ENCODE measurements around the gene ARHGEF7. TPM values are rescaled to one million over a fixed set of nuclear protein-coding genes. Genes with fewer than 3 reads are reported as not detected.

The ARHGEF7 gene
- total RNA-seq, 2 donors from 2014 or later = 57.9 to 97.3 TPM

DNA sequence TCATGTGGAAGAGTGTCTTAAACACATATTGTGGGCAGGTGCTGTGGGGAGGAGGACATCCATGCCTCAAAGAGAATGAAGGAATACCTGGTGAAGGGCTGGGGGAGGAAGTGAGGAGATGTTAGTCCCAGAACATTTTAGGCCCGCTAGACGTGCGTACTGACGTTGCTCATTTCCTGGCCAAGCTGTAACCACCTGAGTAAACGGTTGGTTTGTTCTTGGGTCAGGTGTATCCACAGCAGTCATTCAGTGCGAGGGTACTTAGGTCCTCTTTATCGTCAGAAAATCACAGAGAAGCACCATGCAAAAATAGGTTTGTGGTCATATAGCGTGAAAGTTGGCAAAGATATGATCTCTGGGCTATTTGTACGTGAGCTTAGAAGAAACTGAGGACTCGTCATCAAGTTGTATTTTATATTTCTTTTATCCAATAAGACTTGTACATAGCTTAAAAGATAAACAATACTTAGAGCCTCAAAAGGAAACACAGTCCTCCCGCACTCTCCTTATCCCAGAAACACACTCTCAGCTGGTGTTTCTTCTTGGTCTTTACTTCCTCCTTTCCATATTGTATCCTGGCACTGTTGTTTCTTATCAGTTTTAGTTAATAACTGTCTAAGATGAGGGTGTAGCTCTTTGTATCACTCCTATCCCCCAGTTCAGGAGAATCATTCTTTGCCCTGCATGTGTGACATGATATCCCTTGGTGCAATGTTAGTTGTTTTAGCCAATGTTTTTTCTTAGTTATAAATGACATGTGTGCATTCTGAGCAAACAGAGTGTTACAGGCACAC is 52.0 kb downstream of the ARHGEF7 start:
- H3K4me3 ChIP-seq = no peak overlapping the region
- no peak for DNase-seq (ENCODE audit: low spot score)
- H3K9me3 ChIP-seq = no peaks in the 10 kb centered on the region
- H3K27me3 ChIP-seq (replicated peaks; ENCODE audit: insufficient read depth) = no peaks in the 10 kb centered on the region
- H3K27ac ChIP-seq = no peak overlapping the region
- H3K36me3 ChIP-seq = no peaks in the 10 kb centered on the region
- TF ChIP-seq POLR2AphosphoS5 (IDR thresholded peaks at IDR 0.05) = no peak
- TF ChIP-seq, protein P1, sequence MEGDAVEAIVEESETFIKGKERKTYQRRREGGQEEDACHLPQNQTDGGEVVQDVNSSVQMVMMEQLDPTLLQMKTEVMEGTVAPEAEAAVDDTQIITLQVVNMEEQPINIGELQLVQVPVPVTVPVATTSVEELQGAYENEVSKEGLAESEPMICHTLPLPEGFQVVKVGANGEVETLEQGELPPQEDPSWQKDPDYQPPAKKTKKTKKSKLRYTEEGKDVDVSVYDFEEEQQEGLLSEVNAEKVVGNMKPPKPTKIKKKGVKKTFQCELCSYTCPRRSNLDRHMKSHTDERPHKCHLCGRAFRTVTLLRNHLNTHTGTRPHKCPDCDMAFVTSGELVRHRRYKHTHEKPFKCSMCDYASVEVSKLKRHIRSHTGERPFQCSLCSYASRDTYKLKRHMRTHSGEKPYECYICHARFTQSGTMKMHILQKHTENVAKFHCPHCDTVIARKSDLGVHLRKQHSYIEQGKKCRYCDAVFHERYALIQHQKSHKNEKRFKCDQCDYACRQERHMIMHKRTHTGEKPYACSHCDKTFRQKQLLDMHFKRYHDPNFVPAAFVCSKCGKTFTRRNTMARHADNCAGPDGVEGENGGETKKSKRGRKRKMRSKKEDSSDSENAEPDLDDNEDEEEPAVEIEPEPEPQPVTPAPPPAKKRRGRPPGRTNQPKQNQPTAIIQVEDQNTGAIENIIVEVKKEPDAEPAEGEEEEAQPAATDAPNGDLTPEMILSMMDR (IDR thresholded peaks at IDR 0.05) = no peak
- TF ChIP-seq POLR2A (IDR thresholded peaks at IDR 0.05) = no peak
- intact Hi-C loops (cut with DNase I) = no loop called here
- 79% methylated on average over 11 of the region's 11 CpGs for WGBS
- peaks cover 4% of the 10 kb centered on the region for H3K4me1 ChIP-seq (replicated peaks)

DNA sequence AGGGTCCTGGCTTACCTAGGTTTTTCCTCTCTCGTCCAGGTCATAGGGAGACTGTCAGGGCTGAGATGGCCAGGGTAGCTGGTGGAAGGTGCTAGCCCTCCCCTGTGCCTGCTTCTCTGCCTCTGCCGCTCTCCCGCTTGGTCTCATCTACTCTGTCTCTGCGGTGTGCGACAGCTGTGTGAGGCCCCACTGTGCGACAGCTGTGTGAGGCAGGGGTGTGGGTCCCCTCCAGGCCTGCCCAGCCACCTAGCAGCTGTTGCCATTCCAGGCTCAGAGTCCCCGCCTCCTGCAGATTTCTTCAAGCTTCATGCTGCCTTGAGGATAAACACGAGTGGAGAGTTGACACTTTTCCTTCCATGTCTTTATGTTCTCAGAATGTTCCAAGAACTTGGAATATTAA is 53.0 kb downstream of the ARHGEF7 start:
- TF ChIP-seq, protein P1 (IDR thresholded peaks at IDR 0.05) = no peak
- TF ChIP-seq POLR2AphosphoS5 (IDR thresholded peaks at IDR 0.05) = no peak
- TF ChIP-seq POLR2A (IDR thresholded peaks at IDR 0.05) = no peak
- no peak overlapping the region for H3K27ac ChIP-seq
- no peak for DNase-seq (ENCODE audit: low spot score)
- no peaks in the 10 kb centered on the region for H3K9me3 ChIP-seq
- H3K27me3 ChIP-seq (replicated peaks; ENCODE audit: insufficient read depth) = no peaks in the 10 kb centered on the region
- 89% methylated on average over 8 of the region's 8 CpGs for WGBS
- H3K36me3 ChIP-seq = no peaks in the 10 kb centered on the region
- peaks cover 4% of the 10 kb centered on the region for H3K4me1 ChIP-seq (replicated peaks)
- no peak overlapping the region for H3K4me3 ChIP-seq
- intact Hi-C loops (cut with DNase I) = no loop called here

DNA sequence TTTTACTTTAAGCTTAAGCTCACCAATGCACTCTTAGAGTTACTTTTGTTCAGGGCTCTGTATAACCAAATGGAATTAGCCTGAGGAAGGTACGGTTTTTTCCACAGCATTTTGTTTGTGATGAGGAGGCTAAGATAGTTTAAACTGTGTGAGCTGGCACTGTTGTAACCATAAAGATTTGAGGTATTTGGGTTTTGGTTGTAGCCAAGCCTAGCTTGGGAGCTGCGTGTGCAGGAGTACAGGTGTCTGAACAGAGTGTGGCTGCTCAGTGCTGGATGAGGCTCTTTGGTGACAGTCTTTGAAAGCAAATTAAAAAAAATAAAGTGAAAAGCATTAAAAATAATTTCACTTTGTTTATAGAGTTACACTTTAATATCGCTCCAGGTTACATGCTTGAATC is 56.0 kb downstream of the ARHGEF7 start:
- 42% methylated on average over 3 of the region's 3 CpGs for WGBS
- no peaks in the 10 kb centered on the region for H3K36me3 ChIP-seq
- H3K27me3 ChIP-seq (replicated peaks; ENCODE audit: insufficient read depth) = no peaks in the 10 kb centered on the region
- no peak overlapping the region for H3K27ac ChIP-seq
- H3K9me3 ChIP-seq = no peaks in the 10 kb centered on the region
- H3K4me3 ChIP-seq = no peak overlapping the region
- no peak for DNase-seq (ENCODE audit: low spot score)
- peaks cover 4% of the 10 kb centered on the region for H3K4me1 ChIP-seq (replicated peaks)
- TF ChIP-seq POLR2A (IDR thresholded peaks at IDR 0.05) (no peak), POLR2AphosphoS5 (IDR thresholded peaks at IDR 0.05) (no peak)
- TF ChIP-seq, protein P1 (IDR thresholded peaks at IDR 0.05) = no peak
- intact Hi-C loops (cut with DNase I) = no loop called here

DNA sequence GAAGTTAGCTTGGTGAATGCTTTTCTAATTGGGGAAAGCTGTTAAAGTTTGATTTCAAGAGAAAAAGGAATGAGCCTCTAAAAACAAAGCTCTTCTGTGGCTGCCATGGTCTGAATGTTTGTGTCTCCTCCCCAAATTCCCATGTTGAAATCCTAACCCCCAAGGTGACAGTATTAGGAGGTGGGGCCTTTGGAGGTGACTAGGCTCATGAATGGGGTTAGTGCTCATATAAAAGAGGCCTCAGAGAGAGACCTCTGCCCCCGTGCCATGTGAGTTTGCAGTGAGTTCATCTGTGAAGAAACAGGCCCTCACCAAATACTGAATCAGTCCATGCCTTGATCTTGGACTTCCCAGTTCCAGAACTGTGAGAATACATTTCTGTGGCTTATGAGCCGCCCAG is 56.5 kb downstream of the ARHGEF7 start:
- Histone ChIP-seq H3K27me3 (replicated peaks; ENCODE audit: insufficient read depth) (no peaks in the 10 kb centered on the region), H3K27ac (no peak overlapping the region), H3K36me3 (no peaks in the 10 kb centered on the region), H3K4me3 (no peak overlapping the region), H3K4me1 (replicated peaks) (peaks cover 4% of the 10 kb centered on the region), H3K9me3 (no peaks in the 10 kb centered on the region)
- intact Hi-C loops (cut with DNase I) = no loop called here
- 57% methylated on average over 2 of the region's 2 CpGs for WGBS
- TF ChIP-seq POLR2AphosphoS5 (IDR thresholded peaks at IDR 0.05) (no peak), POLR2A (IDR thresholded peaks at IDR 0.05) (no peak)
- TF ChIP-seq, protein P1 (IDR thresholded peaks at IDR 0.05) = no peak
- DNase-seq (ENCODE audit: low spot score) = no peak
